SJSA1 (cell line): ENCODE data around the gene ITIH6. TPM values are rescaled to one million over a fixed set of nuclear protein-coding genes. Genes with fewer than 3 reads are reported as not detected.

ENCODE experiments used
- DNase-seq, 2 experiments: peaks; one replicate each; pipeline ENCODE4 v3.0.0-alpha.2; 2015 to 2020; ENCODE audit warnings: low spot score in 2 of 2, low read depth in 1 of 2
- H3K27ac ChIP-seq: fragments of 250-450 bp; sonication (Bioruptor Pico); 2 replicates; pipeline ENCODE4 v1.5.1; 2020; ENCODE audit warnings: mild to moderate bottlenecking, moderate library complexity
- H3K27me3 ChIP-seq: fragments of 250-450 bp; sonication (Bioruptor Pico); replicated peaks from 2 replicates; pipeline ENCODE4 v1.5.1; 2020; ENCODE audit warnings: mild to moderate bottlenecking, moderate library complexity
- H3K36me3 ChIP-seq: fragments of 250-450 bp; sonication (Bioruptor Pico); 2 replicates; pipeline ENCODE4 v1.5.1; 2020; ENCODE audit warnings: mild to moderate bottlenecking
- H3K4me1 ChIP-seq: fragments of 250-450 bp; sonication (Bioruptor Pico); replicated peaks from 2 replicates; pipeline ENCODE4 v1.6.1; 2021; ENCODE audit warnings: mild to moderate bottlenecking
- H3K4me3 ChIP-seq: fragments of 250-450 bp; sonication (Bioruptor Pico); 2 replicates; pipeline ENCODE4 v1.5.1; 2020; ENCODE audit warnings: mild to moderate bottlenecking
- H3K9me3 ChIP-seq: fragments of 250-450 bp; sonication (Bioruptor Pico); replicated peaks from 2 replicates; pipeline ENCODE4 v1.5.1; 2020; ENCODE audit warnings: mild to moderate bottlenecking
- total RNA-seq: library from RNA; depleted of rRNA; stranded (reverse); fragments of >200 nt; shearing (Covaris generic); gene quantifications from 2 replicates; pipeline ENCODE4 v1.2.3, GENCODE V29; 2014; rRNA removed

ITIH6 gene
- total RNA-seq, 1 experiment from 2014 or later: not detected

GRCh38 chrX:54714424-54714823, 83.6 kb downstream of the ITIH6 start:
- H3K4me1 ChIP-seq: no peaks in the 10 kb centered on the region
- no peaks in the 10 kb centered on the region for H3K9me3 ChIP-seq
- H3K27me3 ChIP-seq: no peaks in the 10 kb centered on the region
- no peak for DNase-seq
- no peak overlapping the region for H3K4me3 ChIP-seq
- no peak overlapping the region for H3K27ac ChIP-seq
- no peaks in the 10 kb centered on the region for H3K36me3 ChIP-seq

GRCh38 chrX:54711735-54712134, 86.3 kb downstream of the ITIH6 start:
- no peaks in the 10 kb centered on the region for H3K27me3 ChIP-seq
- no peaks in the 10 kb centered on the region for H3K4me1 ChIP-seq
- DNase-seq: no peak

GRCh38 chrX:54710920-54711319, 87.1 kb downstream of the ITIH6 start:
- Histone ChIP-seq H3K27ac (no peak overlapping the region), H3K4me3 (no peak overlapping the region), H3K9me3 (no peaks in the 10 kb centered on the region), H3K27me3 (no peaks in the 10 kb centered on the region), H3K4me1 (no peaks in the 10 kb centered on the region), H3K36me3 (no peaks in the 10 kb centered on the region)
- DNase-seq: no peak

More at GRCh38 chrX:54711735-54712134, 86.3 kb downstream of the ITIH6 start:
- Histone ChIP-seq H3K27ac (no peak overlapping the region), H3K4me3 (no peak overlapping the region), H3K36me3 (no peaks in the 10 kb centered on the region), H3K9me3 (no peaks in the 10 kb centered on the region)

- no peak overlapping the region for H3K27ac ChIP-seq
- no peak overlapping the region for H3K4me3 ChIP-seq
Measured at GRCh38 chrX:54708404-54708803, 89.7 kb downstream of the ITIH6 start.

More at GRCh38 chrX:54708404-54708803, 89.7 kb downstream of the ITIH6 start:
- H3K4me1 ChIP-seq: no peaks in the 10 kb centered on the region
- H3K36me3 ChIP-seq: no peaks in the 10 kb centered on the region
- no peak for DNase-seq
- no peaks in the 10 kb centered on the region for H3K9me3 ChIP-seq
- no peaks in the 10 kb centered on the region for H3K27me3 ChIP-seq

Other genes starting within 250 kb of the ITIH6 start
- 166 and 179 TPM in 2 replicates for gene MAGED2, start 9.5 kb upstream of the ITIH6 start, total RNA-seq
- 13.6 and 25.3 TPM in 2 replicates for gene TRO, start 122.6 kb upstream of the ITIH6 start, total RNA-seq
- not detected in 2 replicates for gene PFKFB1, start 195.9 kb upstream of the ITIH6 start, total RNA-seq
- gene APEX2, start 202.1 kb upstream of the ITIH6 start, total RNA-seq: 13.1 and 15.7 TPM in 2 replicates
- gene ALAS2, start 232.7 kb upstream of the ITIH6 start, total RNA-seq: not detected in 2 replicates